Raji (cell line): ENCODE measurements around the gene CTAG1A.
"Not testable (repeated sequence)": the region's sequence is repeated elsewhere in the genome, so short reads cannot be mapped to it uniquely, and the experiment has no call there.

Source experiments
- POLR2A ChIP-seq: IDR thresholded peaks from 2 replicates; pipeline ENCODE4 v1.6.1; 2011; ENCODE audit warnings: low read depth, low read length, control low read depth; ENCODE audit not compliant: insufficient read depth

The CTAG1A gene

GRCh38 chrX:154584585-154585183 is at the start of gene CTAG1A:
TSS of gene CTAG1A (plus strand) at chrX:154585133. CDS start at chrX:154585207, 74 bp downstream.
- not testable (repeated sequence) for TF ChIP-seq POLR2A

GRCh38 chrX:154535892-154536291 is 49.0 kb upstream of the CTAG1A start:
- TF ChIP-seq POLR2A: no peak

GRCh38 chrX:154539077-154539476 is 45.9 kb upstream of the CTAG1A start:
- TF ChIP-seq POLR2A: no peak

GRCh38 chrX:154540897-154541535 is 43.9 kb upstream of the CTAG1A start:
- TF ChIP-seq POLR2A: no peak

- TF ChIP-seq POLR2A: no peak
Measured at GRCh38 chrX:154541589-154541895, 43.4 kb upstream of the CTAG1A start.

GRCh38 chrX:154541896-154542722 is 42.8 kb upstream of the CTAG1A start:
- TF ChIP-seq POLR2A: no peak

GRCh38 chrX:154542723-154543424 is 42.1 kb upstream of the CTAG1A start:
- TF ChIP-seq POLR2A: no peak

GRCh38 chrX:154545673-154546274 is 39.2 kb upstream of the CTAG1A start:
- no peak for TF ChIP-seq POLR2A

- TF ChIP-seq POLR2A: peak; percentile 81
Measured at GRCh38 chrX:154546354-154547244, 38.3 kb upstream of the CTAG1A start, which contains the start of gene G6PD. TSS of gene G6PD (minus strand) at chrX:154546846. CDS start at chrX:154546155, 691 bp downstream.

- peak; percentile 58; the same call in 1 of the 2 replicates for TF ChIP-seq POLR2A
Measured at GRCh38 chrX:154547245-154548027, 37.5 kb upstream of the CTAG1A start, which contains the start of gene IKBKG. TSS of gene IKBKG (plus strand) at chrX:154547620. CDS start at chrX:154552003, 4,383 bp downstream.

- TF ChIP-seq POLR2A: no peak
Measured at GRCh38 chrX:154548028-154548316, 37.0 kb upstream of the CTAG1A start.

GRCh38 chrX:154549766-154550165 is 35.2 kb upstream of the CTAG1A start:
- no peak for TF ChIP-seq POLR2A

GRCh38 chrX:154592505-154592904 is 7.6 kb downstream of the CTAG1A start:
- TF ChIP-seq POLR2A: no peak

GRCh38 chrX:154593201-154593600 is 8.3 kb downstream of the CTAG1A start:
- TF ChIP-seq POLR2A: no peak

GRCh38 chrX:154594491-154594890 is 9.6 kb downstream of the CTAG1A start:
- no peak for TF ChIP-seq POLR2A
